Pancreas (tissue), 10 donors: ENCODE measurements around the gene PEMT. TPM values are rescaled to one million over a fixed set of nuclear protein-coding genes. Genes with fewer than 3 reads are reported as not detected.

ENCODE experiments used
- ATAC-seq, 4 donors: fragments of 200-7000 bp; cut with Tn5 transposase; one replicate each; pipeline versions ENCODE4 v1.8.0 to v1.9.1; 2020; ENCODE audit warnings: mild to moderate bottlenecking in 4 of 4, moderate library complexity in 4 of 4
- DNase-seq, 6 donors: peaks; one replicate each; pipeline ENCODE4 v3.0.0-alpha.2; 2020
- FAIRE-seq: peaks from 2 replicates; lab custom pipeline; 2012; peaks lifted over from hg19 to GRCh38; lab: Jason Lieb, UNC
- H3K27ac ChIP-seq, 4 donors: fragments of 200-600 bp; sonication (generic); 1 replicate in 3 of 4; 2 replicates in 1 of 4; pipeline versions ENCODE4 v1.5.0 to v1.8.0; 2020
- H3K27me3 ChIP-seq, 4 donors: fragments of 200-600 bp; one replicate each; pipeline ENCODE4 v1.8.0; 2021
- H3K36me3 ChIP-seq, 3 donors: fragments of 200-600 bp; sonication (generic) in 1 of 3; one replicate each; pipeline versions ENCODE4 v1.5.0 to v1.8.0; 2020 to 2021
- H3K4me1 ChIP-seq, 3 donors: fragments of 200-600 bp; one replicate each; pipeline ENCODE4 v1.8.0; 2021
- H3K4me3 ChIP-seq, 4 donors: fragments of 200-600 bp; sonication (generic) in 2 of 4; one replicate each; pipeline versions ENCODE4 v1.5.0 to v1.8.0; 2020 to 2021
- H3K9me3 ChIP-seq, 4 donors: fragments of 200-600 bp; one replicate each; pipeline ENCODE4 v1.8.0; 2021
- WGBS, 2 donors: extraction: QIAGEN DNeasy Blood & Tissue Kit; methylation state at CpG; one replicate each; pipeline ENCODE4 v1.1.7; 2013; 5-methylcytosine and 5-hydroxymethylcytosine counted together
- intact Hi-C, 3 donors: fragments of 100-400 bp; cut with DNase I; formaldehyde crosslinking; loops; one replicate each; pipeline versions ENCODE4 v1.11.1 to v1.14.2; 2022
- polyA plus RNA-seq, 2 donors: library from polyadenylated mRNA; stranded (reverse); fragments of 200-250 nt; gene quantifications; one replicate each; pipeline ENCODE4 v1.2.3, GENCODE V29; 2013
- total RNA-seq, 6 donors: library from RNA; stranded (reverse); fragmentation: NEBNext Ultra II Directional in 4 of 6; extraction: Animal tissue kit (Norgen Biotek cat#: 25700) in 4 of 6; gene quantifications; one replicate each; pipeline versions ENCODE4 v1.2.1 to v1.2.4, GENCODE V29; 2021 to 2023
- TF ChIP-seq, protein P1 (sequence below), 4 donors: fragments of 200-600 bp; sonication (generic) in 3 of 4; IDR thresholded peaks; one replicate each; pipeline versions ENCODE4 v1.5.0 to v1.8.0; 2021; ENCODE audit warnings: antibody characterized with exemption in 4 of 4
- donor health status: healthy with polysubstance abuse.
- donor health status: DM: no; HTN: no; CAD: no; lungs with moderate emphysema.
- donor health status: DM: no; HTN: no; CAD: no.
- donor health status: control.
- donor health status: control.
- donor health status: Bipolar disorder and iron deficiency.
- donor health status: DM: yes; HTN: yes; CAD: no.
- donor health status: DM: no; HTN: no; CAD: no.
- donor health status: DM: no; HTN: no; CAD: no.
- donor health status: DM: yes; HTN: yes; CAD: no.

PEMT gene
- total and polyA plus RNA-seq, 8 donors = 14.8 to 109 (median 24.6) TPM

DNA sequence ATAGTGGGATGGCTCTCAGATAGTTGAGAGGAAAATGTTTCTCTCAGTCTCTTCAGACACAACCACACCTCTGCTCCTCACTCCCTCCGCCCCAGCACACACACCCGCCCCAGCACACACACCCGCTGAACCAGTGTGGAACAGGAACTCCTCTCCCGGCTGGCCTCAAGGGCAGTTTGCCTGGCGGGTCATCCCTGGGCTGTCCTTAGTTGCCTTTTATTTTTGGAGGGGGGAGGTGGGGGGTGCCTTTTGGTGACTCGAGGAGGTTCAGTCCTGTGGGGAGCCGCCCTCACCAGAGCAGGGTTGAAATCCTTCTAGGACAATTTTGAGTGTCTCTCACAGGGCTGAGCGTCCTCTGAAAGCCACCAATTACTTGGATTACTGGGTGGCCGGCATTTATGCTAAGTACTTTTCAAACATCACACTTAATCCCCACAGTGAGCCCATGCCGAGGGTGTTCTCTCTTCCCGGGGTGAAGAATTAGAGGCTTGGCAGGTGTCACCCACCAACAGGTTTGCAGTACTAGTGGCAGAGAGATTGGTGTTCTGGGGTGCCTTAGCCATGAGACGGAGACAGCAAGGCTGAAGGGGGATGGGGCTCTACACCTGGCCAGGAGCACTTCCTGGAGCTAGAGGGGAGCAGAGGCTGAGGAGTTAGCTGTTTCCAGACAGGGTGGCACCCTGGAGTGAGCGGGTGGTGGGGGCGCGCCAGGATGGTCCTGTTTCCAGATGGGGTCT is 98.1 kb downstream of the PEMT start:
- intact Hi-C loops = loop anchor here in 1 of 3 donors (10.0 kb wide), 1 partner anchor 151 kb away; no protein-coding TSS in a partner anchor
- peak in 2 of 6 donors; percentile 1 to 19 for DNase-seq
- Histone ChIP-seq H3K4me3 (peak overlapping the region in 1 of 4 donors; percentile 61), H3K36me3 (peaks cover 0 to 14% (median 0%) of the 10 kb centered on the region in 3 donors), H3K27ac (peak overlapping the region in 1 of 4 donors; percentile 55), H3K9me3 (no peaks in the 10 kb centered on the region), H3K4me1 (peaks cover 9 to 11% (median 9%) of the 10 kb centered on the region in 3 donors), H3K27me3 (no peaks in the 10 kb centered on the region)
- 81 to 84% methylated on average over 15 of the region's 15 CpGs for WGBS, 2 donors
- FAIRE-seq = no peak
- ATAC-seq = no peak
- TF ChIP-seq, protein P1, sequence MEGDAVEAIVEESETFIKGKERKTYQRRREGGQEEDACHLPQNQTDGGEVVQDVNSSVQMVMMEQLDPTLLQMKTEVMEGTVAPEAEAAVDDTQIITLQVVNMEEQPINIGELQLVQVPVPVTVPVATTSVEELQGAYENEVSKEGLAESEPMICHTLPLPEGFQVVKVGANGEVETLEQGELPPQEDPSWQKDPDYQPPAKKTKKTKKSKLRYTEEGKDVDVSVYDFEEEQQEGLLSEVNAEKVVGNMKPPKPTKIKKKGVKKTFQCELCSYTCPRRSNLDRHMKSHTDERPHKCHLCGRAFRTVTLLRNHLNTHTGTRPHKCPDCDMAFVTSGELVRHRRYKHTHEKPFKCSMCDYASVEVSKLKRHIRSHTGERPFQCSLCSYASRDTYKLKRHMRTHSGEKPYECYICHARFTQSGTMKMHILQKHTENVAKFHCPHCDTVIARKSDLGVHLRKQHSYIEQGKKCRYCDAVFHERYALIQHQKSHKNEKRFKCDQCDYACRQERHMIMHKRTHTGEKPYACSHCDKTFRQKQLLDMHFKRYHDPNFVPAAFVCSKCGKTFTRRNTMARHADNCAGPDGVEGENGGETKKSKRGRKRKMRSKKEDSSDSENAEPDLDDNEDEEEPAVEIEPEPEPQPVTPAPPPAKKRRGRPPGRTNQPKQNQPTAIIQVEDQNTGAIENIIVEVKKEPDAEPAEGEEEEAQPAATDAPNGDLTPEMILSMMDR (IDR thresholded peaks at IDR 0.05) = no peak

DNA sequence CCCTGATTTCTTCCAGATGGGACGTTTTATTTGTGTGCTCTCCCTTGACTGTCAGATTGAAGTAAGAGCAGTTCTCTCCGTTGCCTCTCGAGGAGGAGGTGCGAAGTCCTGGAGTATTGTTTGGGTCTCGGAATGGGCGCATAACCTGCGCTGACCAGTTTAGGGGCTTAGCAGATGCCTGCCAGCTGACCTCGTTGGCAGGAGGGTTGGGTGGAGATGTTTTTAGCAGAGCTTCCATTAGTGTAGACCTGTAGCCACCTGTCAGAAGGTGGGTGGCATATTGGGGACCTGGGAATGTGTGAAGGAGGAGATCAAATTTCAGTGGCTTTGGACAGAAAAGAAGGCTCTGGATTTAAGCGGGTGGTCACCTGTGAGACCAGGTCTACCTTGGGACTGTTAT is 98.9 kb downstream of the PEMT start:
- FAIRE-seq = no peak
- 92 to 96% methylated on average over 9 of the region's 9 CpGs for WGBS, 2 donors
- no peak for ATAC-seq

DNA sequence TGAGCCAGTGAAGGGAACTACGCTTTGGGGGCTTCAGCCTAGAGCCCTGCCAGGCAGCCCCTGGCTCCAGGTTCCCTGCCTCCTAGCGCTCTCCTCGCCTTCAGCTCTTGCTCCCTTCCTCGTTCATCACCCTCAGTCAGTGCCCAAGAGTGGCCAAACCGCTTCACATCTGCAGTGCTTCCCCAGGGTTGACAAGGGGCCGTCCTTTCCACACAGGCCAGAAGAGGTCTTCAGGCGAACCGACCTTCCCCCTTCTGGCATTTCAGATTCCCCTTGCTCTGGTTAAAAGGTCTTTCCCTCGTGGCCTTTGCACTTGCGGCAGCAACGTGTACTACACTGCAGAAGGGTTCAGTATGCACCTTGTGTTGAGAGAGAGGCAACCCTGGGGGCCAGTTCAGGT is 99.4 kb downstream of the PEMT start:
- Histone ChIP-seq H3K4me3 (no peak overlapping the region), H3K27ac (no peak overlapping the region), H3K36me3 (peaks cover 0 to 14% (median 3%) of the 10 kb centered on the region in 3 donors), H3K9me3 (no peaks in the 10 kb centered on the region), H3K4me1 (peaks cover 9 to 11% (median 9%) of the 10 kb centered on the region in 3 donors), H3K27me3 (no peaks in the 10 kb centered on the region)
- DNase-seq (peak in 1 of 6 donors; percentile 20), ATAC-seq (no peak), FAIRE-seq (no peak)
- TF ChIP-seq, protein P1 (IDR thresholded peaks at IDR 0.05) = no peak
- intact Hi-C loops = loop anchor here in 1 of 3 donors (10.0 kb wide), 1 partner anchor 153 kb away; no protein-coding TSS in a partner anchor
- WGBS, 2 donors = 88 to 93% methylated on average over 11 of the region's 11 CpGs

More for the DNA sequence above, 98.9 kb downstream of the PEMT start:
- TF ChIP-seq, protein P1 (IDR thresholded peaks at IDR 0.05) = no peak
- no peak overlapping the region for H3K4me3 ChIP-seq
- H3K4me1 ChIP-seq = peaks cover 9 to 11% (median 9%) of the 10 kb centered on the region in 3 donors
- H3K27me3 ChIP-seq = no peaks in the 10 kb centered on the region
- H3K9me3 ChIP-seq = no peaks in the 10 kb centered on the region
- intact Hi-C loops = loop anchor here in 1 of 3 donors (10.0 kb wide), 1 partner anchor 152 kb away; no protein-coding TSS in a partner anchor
- no peak for DNase-seq
- no peak overlapping the region for H3K27ac ChIP-seq
- H3K36me3 ChIP-seq = peaks cover 0 to 14% (median under 1%) of the 10 kb centered on the region in 3 donors

DNA sequence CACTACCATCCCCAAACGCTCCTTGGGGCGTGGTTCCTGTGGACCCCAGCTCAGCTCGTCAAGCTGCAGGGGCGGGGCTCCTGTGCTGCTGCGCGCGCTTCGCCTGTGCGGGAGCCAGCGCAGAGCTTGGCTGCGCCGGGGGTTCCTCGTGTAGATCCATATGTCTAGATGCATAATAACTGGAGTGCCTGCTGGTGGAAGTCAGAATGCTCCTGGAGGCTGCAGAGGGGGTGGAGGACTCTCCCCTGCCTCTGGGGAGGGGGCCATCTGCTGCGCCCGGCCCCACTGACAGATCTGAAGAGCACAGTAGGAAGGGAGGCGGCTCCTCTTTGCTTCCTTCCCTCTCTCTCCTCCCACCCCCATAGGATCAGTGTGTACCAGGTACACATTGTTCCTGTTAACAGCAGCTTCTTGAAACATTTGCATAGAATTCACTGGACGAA is 99.9 kb downstream of the PEMT start:
- ATAC-seq = no peak
- FAIRE-seq = no peak
- 92 to 93% methylated on average over 15 to 17 of the region's 17 CpGs for WGBS, 2 donors
- Histone ChIP-seq H3K27ac (no peak overlapping the region), H3K36me3 (peaks cover 0 to 14% (median 3%) of the 10 kb centered on the region in 3 donors), H3K9me3 (no peaks in the 10 kb centered on the region), H3K27me3 (no peaks in the 10 kb centered on the region), H3K4me1 (peaks cover 9 to 11% (median 9%) of the 10 kb centered on the region in 3 donors), H3K4me3 (no peak overlapping the region)
- TF ChIP-seq, protein P1 (IDR thresholded peaks at IDR 0.05) = no peak
- peak in 2 of 6 donors; percentile 17 to 20 for DNase-seq
- intact Hi-C loops = loop anchor here in 1 of 3 donors (10.0 kb wide), 1 partner anchor 153 kb away; no protein-coding TSS in a partner anchor
